ENCODE data around the gene MXRA7.

- TF ChIP-seq POLR2A (IDR thresholded peaks at IDR 0.05) = no peak
- TF ChIP-seq, protein P1, sequence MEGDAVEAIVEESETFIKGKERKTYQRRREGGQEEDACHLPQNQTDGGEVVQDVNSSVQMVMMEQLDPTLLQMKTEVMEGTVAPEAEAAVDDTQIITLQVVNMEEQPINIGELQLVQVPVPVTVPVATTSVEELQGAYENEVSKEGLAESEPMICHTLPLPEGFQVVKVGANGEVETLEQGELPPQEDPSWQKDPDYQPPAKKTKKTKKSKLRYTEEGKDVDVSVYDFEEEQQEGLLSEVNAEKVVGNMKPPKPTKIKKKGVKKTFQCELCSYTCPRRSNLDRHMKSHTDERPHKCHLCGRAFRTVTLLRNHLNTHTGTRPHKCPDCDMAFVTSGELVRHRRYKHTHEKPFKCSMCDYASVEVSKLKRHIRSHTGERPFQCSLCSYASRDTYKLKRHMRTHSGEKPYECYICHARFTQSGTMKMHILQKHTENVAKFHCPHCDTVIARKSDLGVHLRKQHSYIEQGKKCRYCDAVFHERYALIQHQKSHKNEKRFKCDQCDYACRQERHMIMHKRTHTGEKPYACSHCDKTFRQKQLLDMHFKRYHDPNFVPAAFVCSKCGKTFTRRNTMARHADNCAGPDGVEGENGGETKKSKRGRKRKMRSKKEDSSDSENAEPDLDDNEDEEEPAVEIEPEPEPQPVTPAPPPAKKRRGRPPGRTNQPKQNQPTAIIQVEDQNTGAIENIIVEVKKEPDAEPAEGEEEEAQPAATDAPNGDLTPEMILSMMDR (IDR thresholded peaks at IDR 0.05) = no peak
These were observed 3.6 kb upstream of the MXRA7 start for GRCh38 chr17:76714336-76714735.
